ENCODE data around the gene VWF. TPM values are rescaled to one million over a fixed set of nuclear protein-coding genes. Genes with fewer than 3 reads are reported as not detected.

The VWF gene
- total and polyA plus RNA-seq, 10 of the 15 experiments (the other 5 are each of a cell fraction or from before 2014, with no cell fraction given): 0.08 to 0.23 TPM; not detected in 8

- DNase-seq (ENCODE audit: low read depth, low spot score) (no peak), ATAC-seq (peak; percentile 84), FAIRE-seq (peak; percentile 89)
- SMC1A ChIA-PET (ENCODE audit: uncharacterized antibody, unreplicated experiment): interaction anchor here (1.3 to 3.3 kb wide), 3 partner anchors 48 to 247 kb away, joined by 4 to 65 read pairs (median 4); no protein-coding TSS in a partner anchor
- H3K36me3 ChIP-seq (ENCODE audit: control insufficient read depth in 2 of 2, insufficient read depth in 2 of 2, low read length in 1 of 2): no peaks in the 10 kb centered on the region
- CTCF ChIA-PET: interaction anchor here (0.7 to 13.2 kb wide), 16 partner anchors 8 to 248 kb away, joined by 3 to 256 read pairs (median 3); no protein-coding TSS in a partner anchor
- H3K4me3 ChIP-seq: no peak overlapping the region
- H3K4me1 ChIP-seq (ENCODE audit: control insufficient read depth, insufficient read depth, low read length): no peaks in the 10 kb centered on the region
- H3K4me2 ChIP-seq (ENCODE audit: control insufficient read depth, insufficient read depth): no peak overlapping the region
- BruUV-seq (replicated peaks): no TSS peak
- no peaks in the 10 kb centered on the region; a peak in 1 of 4 replicates for H3K27me3 ChIP-seq (replicated peaks in 1 of 2; ENCODE audit: control insufficient read depth in 2 of 2, insufficient read depth in 2 of 2, low read length in 1 of 2)
- no peak overlapping the region for H3K9ac ChIP-seq (ENCODE audit: control insufficient read depth, insufficient read depth, low read length)
- TF ChIP-seq RAD21 (IDR thresholded peaks at IDR 0.05; ENCODE audit: insufficient read depth, low read depth, low read length) (peak; percentile 19; the same call in 1 of the 2 replicates), ZBTB33 (IDR thresholded peaks at IDR 0.05) (no peak), ELK1 (IDR thresholded peaks at IDR 0.05; ENCODE audit: low read depth, low read length) (no peak), CTCF (IDR thresholded peaks at IDR 0.05 in 2 of 3, conservative IDR thresholded peaks at IDR 0.05 in 1 of 3; ENCODE audit: control insufficient read depth in 2 of 3, extremely low read depth in 1 of 3, insufficient read depth in 1 of 3, low read depth in 3 of 3, low read length in 3 of 3) (peak; percentile 63 to 69 (median 65)), NR2C1 (IDR thresholded peaks at IDR 0.05) (no peak), SMC3 (IDR thresholded peaks at IDR 0.05; ENCODE audit: borderline replicate concordance, low read length) (peak; percentile 68), PAX5 (IDR thresholded peaks at IDR 0.05; ENCODE audit: borderline replicate concordance, low read depth, low read length) (no peak)
- in situ Hi-C loops (cut with MboI): no loop called here
- no peaks in the 10 kb centered on the region for H4K20me1 ChIP-seq (ENCODE audit: control insufficient read depth, insufficient read depth)
- 42% methylated on average over 8 of the region's 8 CpGs for WGBS (ENCODE audit: insufficient coverage, insufficient replicate concordance, low lambda C conversion rate, missing lambda C conversion rate)
- H2AFZ ChIP-seq (ENCODE audit: control insufficient read depth, low read depth, low read length): no peak overlapping the region
- POLR2A ChIA-PET: no interaction called here
- H3K9me3 ChIP-seq (replicated peaks; ENCODE audit: control insufficient read depth, insufficient read depth, low read length): no peaks in the 10 kb centered on the region
- no peaks in the 10 kb centered on the region for H3K79me2 ChIP-seq (ENCODE audit: control insufficient read depth, insufficient read depth, low read length)
- no peak overlapping the region for H3K27ac ChIP-seq (ENCODE audit: control insufficient read depth, insufficient read depth)
- intact Hi-C loops (cut with micrococcal nuclease; ENCODE audit: unreplicated experiment): loop anchor here (5.0 kb wide), 1 partner anchor 71 kb away; no protein-coding TSS in a partner anchor
- RAD21 ChIA-PET (ENCODE audit: unreplicated experiment): interaction anchor here (1.1 to 3.4 kb wide), 3 partner anchors 47 to 248 kb away, joined by 4 to 71 read pairs (median 5); no protein-coding TSS in a partner anchor
Observed at GRCh38 chr12:6038160-6038559, 86.3 kb downstream of the VWF start.
